Gastroesophageal sphincter (tissue), 3 donors: Measurements from ENCODE around the gene CEBPZOS.

Experiments
- POLR2A ChIP-seq, 2 donors: fragments of 450-650 bp; IDR thresholded peaks; one replicate each; pipeline ENCODE4 v1.6.1; 2017; ENCODE audit warnings: antibody characterized with exemption in 2 of 2, mild to moderate bottlenecking in 2 of 2, moderate library complexity in 1 of 2
- POLR2AphosphoS5 ChIP-seq: sonication (generic); formaldehyde crosslinking; IDR thresholded peaks from one replicate; pipeline ENCODE4 v1.6.1; 2017; ENCODE audit warnings: antibody characterized with exemption
- TF ChIP-seq, protein P1 (sequence below), 4 experiments: fragments of 200-600 bp in 2 of 4; fragments of 450-650 bp in 2 of 4; sonication (generic) in 1 of 4; IDR thresholded peaks; one replicate each; pipeline ENCODE4 v1.5.1; 2017 to 2019; ENCODE audit warnings: antibody characterized with exemption in 4 of 4, mild to moderate bottlenecking in 2 of 4, moderate library complexity in 2 of 4

DNA sequence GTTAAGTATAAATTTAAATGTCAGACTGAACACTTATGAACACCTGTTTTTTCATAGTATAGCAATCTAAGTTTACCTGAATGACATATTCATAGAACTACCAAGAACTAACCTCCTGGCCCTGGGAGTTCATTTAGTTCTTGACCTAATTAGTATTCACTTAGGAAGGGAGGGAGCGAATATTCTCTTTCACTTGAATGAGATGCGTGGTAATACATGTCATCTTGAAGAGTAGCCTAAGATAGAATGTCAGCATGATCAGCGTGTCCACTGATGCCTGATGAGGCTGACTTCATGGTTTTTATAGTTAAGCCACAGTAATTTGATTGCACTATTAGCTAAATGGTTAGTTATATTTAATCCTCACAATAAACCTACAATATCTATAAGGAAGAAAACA is 48.5 kb downstream of the CEBPZOS start:
- no peak for TF ChIP-seq POLR2A (IDR thresholded peaks at IDR 0.05)
- TF ChIP-seq, protein P1, sequence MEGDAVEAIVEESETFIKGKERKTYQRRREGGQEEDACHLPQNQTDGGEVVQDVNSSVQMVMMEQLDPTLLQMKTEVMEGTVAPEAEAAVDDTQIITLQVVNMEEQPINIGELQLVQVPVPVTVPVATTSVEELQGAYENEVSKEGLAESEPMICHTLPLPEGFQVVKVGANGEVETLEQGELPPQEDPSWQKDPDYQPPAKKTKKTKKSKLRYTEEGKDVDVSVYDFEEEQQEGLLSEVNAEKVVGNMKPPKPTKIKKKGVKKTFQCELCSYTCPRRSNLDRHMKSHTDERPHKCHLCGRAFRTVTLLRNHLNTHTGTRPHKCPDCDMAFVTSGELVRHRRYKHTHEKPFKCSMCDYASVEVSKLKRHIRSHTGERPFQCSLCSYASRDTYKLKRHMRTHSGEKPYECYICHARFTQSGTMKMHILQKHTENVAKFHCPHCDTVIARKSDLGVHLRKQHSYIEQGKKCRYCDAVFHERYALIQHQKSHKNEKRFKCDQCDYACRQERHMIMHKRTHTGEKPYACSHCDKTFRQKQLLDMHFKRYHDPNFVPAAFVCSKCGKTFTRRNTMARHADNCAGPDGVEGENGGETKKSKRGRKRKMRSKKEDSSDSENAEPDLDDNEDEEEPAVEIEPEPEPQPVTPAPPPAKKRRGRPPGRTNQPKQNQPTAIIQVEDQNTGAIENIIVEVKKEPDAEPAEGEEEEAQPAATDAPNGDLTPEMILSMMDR (IDR thresholded peaks at IDR 0.05) = no peak
- TF ChIP-seq POLR2AphosphoS5 = no peak
